Activated CD4-positive, alpha-beta T cell treated with anti-CD3 and anti-CD28 coated beads, Interleukin-2, amount 50 U/mL, for 16 hours (primary cell): ENCODE results near the gene FOLR2.

Experiments
- DNase-seq: peaks from one replicate; pipeline ENCODE4 v3.0.0-alpha.2; 2020

Gene FOLR2

GRCh38 chr11:72230764-72231365 is 14.3 kb downstream of the FOLR2 start:
- DNase-seq, result no peak

- no peak for DNase-seq
Observed at GRCh38 chr11:72231396-72232259, 15.0 kb downstream of the FOLR2 start.

GRCh38 chr11:72232260-72233055 is 15.9 kb downstream of the FOLR2 start:
- no peak for DNase-seq

GRCh38 chr11:72233056-72233772 is 16.6 kb downstream of the FOLR2 start:
- DNase-seq, result no peak

GRCh38 chr11:72233773-72234513 is 17.3 kb downstream of the FOLR2 start:
- no peak for DNase-seq

GRCh38 chr11:72234514-72234830 is 17.9 kb downstream of the FOLR2 start:
- DNase-seq, result no peak

GRCh38 chr11:72234920-72235319 is 18.3 kb downstream of the FOLR2 start:
- DNase-seq, result no peak

GRCh38 chr11:72235351-72236057 is 18.9 kb downstream of the FOLR2 start:
- no peak for DNase-seq

- DNase-seq, result no peak
Observed at GRCh38 chr11:72236083-72236697, 19.6 kb downstream of the FOLR2 start.

GRCh38 chr11:72236774-72237111 is 20.1 kb downstream of the FOLR2 start:
- DNase-seq, result no peak

GRCh38 chr11:72237112-72237931 is 20.7 kb downstream of the FOLR2 start:
- no peak for DNase-seq

GRCh38 chr11:72238040-72238450 is 21.5 kb downstream of the FOLR2 start:
- DNase-seq, result peak; percentile 62

GRCh38 chr11:72238492-72239312 is 22.1 kb downstream of the FOLR2 start:
- no peak for DNase-seq

- DNase-seq, result peak; percentile 5
Observed at GRCh38 chr11:72239313-72239848, 22.8 kb downstream of the FOLR2 start.

GRCh38 chr11:72239849-72240460 is 23.4 kb downstream of the FOLR2 start:
- no peak for DNase-seq

- DNase-seq, result no peak
Observed at GRCh38 chr11:72240461-72241290, 24.1 kb downstream of the FOLR2 start.

- DNase-seq, result no peak
Observed at GRCh38 chr11:72241291-72241781, 24.7 kb downstream of the FOLR2 start.

- no peak for DNase-seq
Observed at GRCh38 chr11:72242141-72242540, 25.5 kb downstream of the FOLR2 start.
